Upper lobe of right lung (tissue), 1 donor: Measurements from ENCODE around the gene LASP1. TPM values are rescaled to one million over a fixed set of nuclear protein-coding genes. Genes with fewer than 3 reads are reported as not detected.

ENCODE experiments used
- ATAC-seq: fragments of 200-7000 bp; cut with Tn5 transposase; one replicate; pipeline ENCODE4 v1.9.1; 2020; ENCODE audit warnings: mild to moderate bottlenecking, moderate library complexity
- DNase-seq: peaks from one replicate; pipeline ENCODE4 v3.0.0-alpha.2; 2020
- H3K27ac ChIP-seq: fragments of 200-600 bp; one replicate; pipeline ENCODE4 v1.8.0; 2022
- H3K27me3 ChIP-seq: fragments of 200-600 bp; one replicate; pipeline ENCODE4 v1.8.0; 2022; ENCODE audit warnings: mild to moderate bottlenecking
- H3K36me3 ChIP-seq: fragments of 200-600 bp; one replicate; pipeline ENCODE4 v1.8.0; 2022
- H3K4me1 ChIP-seq: fragments of 200-600 bp; one replicate; pipeline ENCODE4 v1.8.0; 2022
- H3K4me3 ChIP-seq: fragments of 200-600 bp; one replicate; pipeline ENCODE4 v1.8.0; 2022; ENCODE audit warnings: mild to moderate bottlenecking
- H3K9me3 ChIP-seq: fragments of 200-600 bp; one replicate; pipeline ENCODE4 v1.8.0; 2022
- CTCF ChIP-seq: fragments of 200-600 bp; IDR thresholded peaks from one replicate; pipeline ENCODE4 v1.8.0; 2022; ENCODE audit warnings: antibody characterized with exemption
- intact Hi-C: fragments of 100-400 bp; cut with DNase I; formaldehyde crosslinking; loops from one replicate; pipeline ENCODE4 v1.11.0; 2022
- total RNA-seq: library from RNA; stranded (reverse); fragmentation: NEBNext Ultra II Directional; extraction: Animal tissue kit (Norgen Biotek cat#: 25700); gene quantifications from one replicate; pipeline ENCODE4 v1.2.1, GENCODE V29; 2021
- donor health status: DM: no; HTN: yes; CAD: no; lungs with severe emphysema.

The LASP1 gene
- total RNA-seq, 1 donor from 2014 or later: 158 TPM

DNA sequence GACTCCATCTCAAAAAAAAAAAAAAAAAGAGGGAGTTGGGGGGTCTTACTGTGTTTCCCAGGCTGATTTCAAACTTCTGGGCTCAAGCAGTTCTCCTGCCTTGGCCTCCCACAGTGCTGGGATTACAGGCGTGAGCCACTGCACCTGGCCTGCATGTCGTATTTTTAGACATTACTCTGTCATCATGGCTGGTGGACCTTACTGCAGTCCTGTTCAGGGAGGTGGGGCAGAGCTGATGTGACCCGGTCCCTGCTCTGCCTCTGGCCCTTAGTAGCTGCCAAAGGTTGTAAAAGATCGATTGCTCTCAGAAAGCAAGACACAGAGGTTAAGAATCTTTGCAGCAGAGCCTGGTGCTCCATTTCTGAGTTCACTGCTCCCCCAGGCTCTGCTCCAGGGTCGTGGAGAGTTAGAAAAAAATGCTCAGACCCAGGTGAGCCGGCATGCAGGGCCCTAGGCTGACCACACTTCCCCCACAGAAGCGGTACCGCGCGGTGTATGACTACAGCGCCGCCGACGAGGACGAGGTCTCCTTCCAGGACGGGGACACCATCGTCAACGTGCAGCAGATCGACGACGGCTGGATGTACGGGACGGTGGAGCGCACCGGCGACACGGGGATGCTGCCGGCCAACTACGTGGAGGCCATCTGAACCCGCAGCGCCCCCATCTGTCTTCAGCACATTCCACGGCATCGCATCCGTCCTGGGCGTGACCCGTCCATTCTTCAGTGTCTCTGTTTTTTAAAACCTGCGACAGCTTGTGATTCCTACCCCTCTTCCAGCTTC lies 48.5 kb downstream of the LASP1 start:
- no peaks in the 10 kb centered on the region for H3K27me3 ChIP-seq
- peaks cover 73% of the 10 kb centered on the region for H3K36me3 ChIP-seq
- intact Hi-C loops: no loop called here
- DNase-seq: no peak
- no peak for TF ChIP-seq CTCF
- no peaks in the 10 kb centered on the region for H3K9me3 ChIP-seq
- ATAC-seq: no peak
- peaks cover 16% of the 10 kb centered on the region for H3K4me1 ChIP-seq
- H3K4me3 ChIP-seq: no peak overlapping the region
- no peak overlapping the region for H3K27ac ChIP-seq

DNA sequence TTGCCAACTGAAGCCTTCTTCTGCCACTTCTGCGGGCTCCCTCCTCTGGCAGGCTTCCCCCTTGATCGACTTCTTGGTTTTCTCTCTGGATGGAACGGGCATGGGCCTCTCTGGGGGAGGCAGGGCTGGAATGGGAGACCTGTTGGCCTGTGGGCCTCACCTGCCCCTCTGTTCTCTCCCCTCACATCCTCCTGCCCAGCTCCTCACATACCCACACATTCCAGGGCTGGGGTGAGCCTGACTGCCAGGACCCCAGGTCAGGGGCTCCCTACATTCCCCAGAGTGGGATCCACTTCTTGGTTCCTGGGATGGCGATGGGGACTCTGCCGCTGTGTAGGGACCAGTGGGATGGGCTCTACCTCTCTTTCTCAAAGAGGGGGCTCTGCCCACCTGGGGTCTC lies 49.1 kb downstream of the LASP1 start:
- no peaks in the 10 kb centered on the region for H3K9me3 ChIP-seq
- DNase-seq (no peak), ATAC-seq (no peak)
- no peak overlapping the region for H3K4me3 ChIP-seq
- no peak overlapping the region for H3K27ac ChIP-seq
- no peak for TF ChIP-seq CTCF
- peaks cover 72% of the 10 kb centered on the region for H3K36me3 ChIP-seq
- H3K27me3 ChIP-seq: no peaks in the 10 kb centered on the region
- intact Hi-C loops: no loop called here
- H3K4me1 ChIP-seq: peaks cover 19% of the 10 kb centered on the region

- intact Hi-C loops: no loop called here
- peaks cover 66% of the 10 kb centered on the region for H3K36me3 ChIP-seq
- ATAC-seq (no peak), DNase-seq (peak; percentile 30)
- H3K9me3 ChIP-seq: no peaks in the 10 kb centered on the region
- TF ChIP-seq CTCF: no peak
- H3K27ac ChIP-seq: no peak overlapping the region
- H3K27me3 ChIP-seq: no peaks in the 10 kb centered on the region
- H3K4me3 ChIP-seq: no peak overlapping the region
- peaks cover 15% of the 10 kb centered on the region for H3K4me1 ChIP-seq
Observed at GRCh38 chr17:38919316-38920078, 49.6 kb downstream of the LASP1 start.

- Histone ChIP-seq H3K36me3 (peaks cover 54% of the 10 kb centered on the region), H3K4me1 (peaks cover 15% of the 10 kb centered on the region), H3K4me3 (no peak overlapping the region), H3K27me3 (no peaks in the 10 kb centered on the region), H3K27ac (no peak overlapping the region), H3K9me3 (no peaks in the 10 kb centered on the region)
- DNase-seq (peak; percentile 35), ATAC-seq (no peak)
- intact Hi-C loops: no loop called here
- TF ChIP-seq CTCF: no peak
Observed at GRCh38 chr17:38920374-38921291, 50.8 kb downstream of the LASP1 start.

DNA sequence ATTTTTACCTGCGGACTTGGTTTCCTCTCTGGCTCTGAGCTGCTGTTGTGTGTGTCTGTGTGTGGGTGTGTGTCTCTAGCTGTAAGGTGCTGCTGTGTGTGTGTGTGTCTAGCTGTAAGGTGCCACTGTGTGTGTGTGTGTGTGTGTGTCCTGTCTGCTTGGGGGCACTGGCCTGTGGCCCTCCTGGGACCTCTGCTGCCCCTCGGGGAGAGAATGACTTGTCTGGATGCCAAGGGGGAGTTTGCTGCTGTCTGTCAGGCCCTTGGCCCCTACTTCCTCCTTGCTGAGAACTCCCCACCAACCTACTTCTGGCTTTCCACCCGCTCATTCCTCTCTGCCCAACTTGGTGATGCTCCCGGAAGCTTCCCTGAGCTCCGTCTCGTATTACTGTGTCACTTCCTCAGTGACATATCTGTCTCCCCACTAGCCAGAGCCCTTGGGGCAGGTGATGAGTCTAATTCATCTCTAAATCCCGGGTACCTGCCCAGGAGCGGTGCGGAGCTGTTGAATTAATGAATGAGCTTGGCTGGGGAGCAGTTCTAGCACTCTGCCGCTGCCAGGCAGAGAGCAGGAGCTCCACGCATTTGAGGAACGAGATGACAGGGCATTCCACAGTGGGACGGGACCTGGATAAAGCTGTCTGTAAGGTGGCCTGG lies 52.0 kb downstream of the LASP1 start:
- H3K4me1 ChIP-seq: peaks cover 15% of the 10 kb centered on the region
- H3K4me3 ChIP-seq: no peak overlapping the region
- no peaks in the 10 kb centered on the region for H3K27me3 ChIP-seq
- TF ChIP-seq CTCF: no peak
- peak overlapping the region; percentile 60 for H3K27ac ChIP-seq
- DNase-seq (no peak), ATAC-seq (peak; percentile 32)
- H3K9me3 ChIP-seq: no peaks in the 10 kb centered on the region
- peaks cover 42% of the 10 kb centered on the region for H3K36me3 ChIP-seq
- intact Hi-C loops: no loop called here
